OCI-M1 (cell line): ENCODE data around the gene RFTN1.
A peak's percentile ranks its signal among the peaks of the same experiment; 100 is the strongest.

Experiments
- DNase-seq: peaks from one replicate; lab custom pipeline; 2025; lab: John Stamatoyannopoulos, UW

The RFTN1 gene

DNA sequence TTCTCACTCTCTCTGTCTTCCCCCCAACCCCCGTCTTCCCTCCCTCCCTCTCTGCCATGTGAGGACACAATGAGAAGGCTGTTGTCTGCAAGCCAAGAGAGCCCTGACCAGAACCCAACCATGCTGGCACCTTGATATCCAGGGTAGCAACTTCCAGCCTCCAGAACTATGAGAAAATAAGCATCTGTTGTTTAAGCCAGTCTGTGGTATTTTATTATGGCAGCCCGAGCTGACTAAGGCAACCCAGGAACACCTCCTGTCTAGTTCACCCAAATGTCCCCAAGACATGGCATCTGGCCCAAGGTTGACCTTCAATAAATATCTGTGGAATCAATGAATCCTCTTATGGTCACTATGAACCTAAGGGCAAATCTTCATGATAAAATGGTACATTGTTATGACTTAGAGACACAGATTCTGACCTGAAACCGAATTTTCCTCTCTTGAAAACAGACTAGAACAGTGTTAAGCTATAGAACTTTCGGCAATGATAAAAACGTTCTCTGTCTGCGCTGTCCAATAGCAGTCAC lies 26.5 kb downstream of the RFTN1 start:
- DNase-seq: no peak

DNA sequence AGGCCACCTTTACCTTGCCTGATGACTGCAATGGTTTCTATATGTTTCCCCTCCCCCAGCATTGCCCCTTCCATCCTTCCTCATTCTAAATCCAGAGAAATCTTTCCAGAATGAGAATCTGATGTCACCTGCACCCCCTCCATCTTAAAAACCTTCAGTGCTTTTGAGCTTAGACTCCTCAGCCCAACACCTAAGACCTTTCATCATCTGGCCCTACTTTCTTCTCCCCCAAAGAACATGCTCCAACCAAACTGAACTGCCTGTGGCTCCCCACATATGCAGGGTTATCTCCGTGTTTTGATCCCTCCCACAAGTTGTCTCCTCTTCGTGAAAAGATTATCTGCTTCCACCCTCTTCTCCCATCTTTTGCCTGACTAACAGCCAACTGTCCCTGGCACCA lies 27.3 kb downstream of the RFTN1 start:
- no peak for DNase-seq

DNA sequence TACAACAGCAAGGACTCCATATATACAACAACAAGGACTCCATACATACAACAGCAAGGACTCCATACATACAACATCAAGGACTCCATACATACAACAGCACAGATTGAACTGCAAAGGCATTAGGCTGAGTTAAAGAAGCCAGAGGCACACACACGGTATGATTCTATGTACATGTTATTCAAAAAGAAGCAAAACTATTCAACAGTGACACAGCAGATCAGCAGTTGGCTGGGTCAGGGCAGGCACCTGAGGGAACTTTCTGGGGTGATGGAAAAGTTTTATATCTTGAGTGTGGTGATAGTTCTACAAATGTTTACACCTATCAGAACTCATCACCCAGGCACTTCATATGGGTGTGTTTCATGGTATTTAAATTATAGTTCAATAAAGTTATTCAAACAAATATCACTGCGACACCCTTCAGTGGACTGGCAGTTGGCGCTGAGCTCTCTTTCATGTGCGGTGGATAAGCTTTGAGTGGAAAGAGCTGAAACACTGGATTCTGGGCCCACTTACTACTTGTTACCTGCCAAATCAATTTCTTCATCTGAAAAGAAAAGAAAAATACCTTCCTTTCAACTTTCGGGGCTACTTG lies 28.0 kb downstream of the RFTN1 start:
- DNase-seq: no peak

DNA sequence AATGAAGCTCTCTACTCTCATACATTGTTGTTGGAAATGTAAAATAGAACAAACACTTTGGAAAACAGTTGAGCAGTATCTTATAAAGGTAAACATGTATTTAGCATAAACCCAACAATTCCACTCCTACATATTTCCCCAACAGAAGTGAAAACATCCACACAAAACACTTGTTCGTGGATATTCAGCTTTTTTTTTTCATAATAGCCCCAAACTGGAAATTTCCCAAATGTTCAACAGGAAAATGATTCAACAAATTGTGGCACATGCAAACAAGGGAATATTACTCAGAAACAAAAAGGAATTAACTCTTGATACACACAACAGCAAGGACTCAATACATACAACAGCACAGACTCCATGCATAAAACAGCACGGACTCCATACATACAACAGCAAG lies 28.5 kb downstream of the RFTN1 start:
- no peak for DNase-seq

DNA sequence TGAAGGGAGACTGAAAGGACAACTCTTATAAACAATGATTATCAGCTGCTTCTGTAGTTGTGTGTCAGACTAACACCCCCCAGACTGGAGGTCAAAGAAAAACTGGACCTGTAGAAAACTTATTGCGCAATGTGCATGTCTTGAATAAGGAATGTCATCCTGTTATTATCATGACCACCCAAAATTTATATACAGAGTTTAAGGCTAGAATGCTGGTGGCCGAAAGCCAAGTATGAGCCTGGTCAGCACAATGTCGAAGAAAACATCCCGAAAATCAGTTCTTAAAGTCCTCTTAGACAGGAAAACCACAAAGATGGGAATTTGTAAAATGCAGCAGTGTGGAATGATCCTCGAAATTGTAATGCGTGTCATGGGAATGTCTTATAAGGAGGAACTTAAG lies 29.3 kb downstream of the RFTN1 start:
- DNase-seq: no peak

DNA sequence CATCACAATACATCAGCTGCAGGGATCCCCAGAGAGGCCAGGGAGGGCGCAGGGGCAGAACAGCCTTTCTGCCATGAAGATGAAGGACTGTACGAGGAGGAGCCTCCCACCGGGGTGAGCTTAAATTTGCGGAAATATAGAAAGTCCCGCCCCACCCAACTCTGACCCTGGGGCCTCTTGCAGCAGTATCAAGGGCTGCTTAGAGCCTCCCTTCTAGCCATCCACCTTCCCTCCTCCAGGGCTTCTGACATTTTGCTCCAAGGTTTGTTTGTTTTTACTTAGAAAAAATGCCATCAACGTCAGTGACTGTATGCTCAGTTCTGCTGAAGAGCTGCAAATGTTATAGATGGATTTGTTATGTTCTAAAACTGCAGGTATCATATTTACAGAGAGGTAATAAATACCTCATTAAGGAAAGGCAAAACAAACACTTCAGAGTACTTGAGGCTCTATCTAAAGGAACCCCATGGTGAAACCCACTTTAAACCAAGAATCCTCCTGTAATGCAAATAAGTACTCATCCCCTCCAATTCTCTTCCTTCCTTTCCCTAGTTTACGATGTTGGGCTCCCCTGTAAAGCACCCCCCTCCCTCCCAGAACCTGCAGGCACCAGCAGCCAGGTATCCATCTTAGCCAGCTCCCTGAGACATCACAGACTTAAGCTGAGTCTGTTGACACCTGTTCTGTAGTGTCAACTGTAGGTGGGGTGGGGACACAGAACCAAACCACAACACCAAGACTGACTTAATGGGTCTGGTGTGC lies 30.5 kb downstream of the RFTN1 start:
- no peak for DNase-seq

DNA sequence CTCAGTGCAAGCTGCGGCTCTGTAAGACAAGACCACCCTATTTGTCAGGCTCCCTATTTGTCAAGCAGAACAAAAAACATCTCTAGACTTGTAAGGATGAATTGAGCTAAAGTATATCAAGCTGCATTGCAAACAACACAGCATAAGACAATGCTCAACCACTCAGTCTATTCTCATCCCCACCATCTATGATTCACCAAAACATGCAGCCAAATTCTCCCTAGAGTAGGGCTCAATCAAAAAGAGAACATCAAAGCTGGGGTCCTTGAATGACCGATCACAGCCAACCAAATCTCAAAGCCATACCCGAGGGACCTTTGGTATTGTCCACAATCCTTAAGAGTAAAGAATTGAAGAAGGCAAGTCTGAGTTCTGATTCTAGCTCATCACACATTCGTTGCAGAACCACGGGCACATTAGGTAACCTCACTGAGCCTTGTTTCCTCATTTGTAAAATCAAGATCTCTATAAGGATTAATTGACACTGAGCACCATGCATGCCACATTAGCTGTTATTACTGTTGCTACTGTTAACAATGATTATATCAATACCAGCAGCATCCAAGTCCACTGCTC lies 31.2 kb downstream of the RFTN1 start:
- DNase-seq: no peak

DNA sequence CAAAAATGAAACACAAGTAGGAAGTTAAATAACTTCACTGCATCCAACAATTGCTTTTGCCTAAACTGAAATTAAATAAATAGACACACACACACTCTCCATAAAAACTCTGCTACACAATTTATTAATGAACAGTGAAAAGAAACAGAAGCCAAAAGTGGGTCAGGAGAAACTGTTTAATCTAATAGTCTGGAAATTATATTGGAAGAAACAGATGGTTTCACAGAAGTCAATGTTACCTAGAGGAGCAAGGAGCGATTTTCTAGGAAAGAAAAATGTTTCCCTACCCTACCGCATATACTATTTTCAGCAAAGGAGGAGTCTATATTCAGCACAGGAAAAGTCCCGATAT lies 32.0 kb downstream of the RFTN1 start:
- no peak for DNase-seq

DNA sequence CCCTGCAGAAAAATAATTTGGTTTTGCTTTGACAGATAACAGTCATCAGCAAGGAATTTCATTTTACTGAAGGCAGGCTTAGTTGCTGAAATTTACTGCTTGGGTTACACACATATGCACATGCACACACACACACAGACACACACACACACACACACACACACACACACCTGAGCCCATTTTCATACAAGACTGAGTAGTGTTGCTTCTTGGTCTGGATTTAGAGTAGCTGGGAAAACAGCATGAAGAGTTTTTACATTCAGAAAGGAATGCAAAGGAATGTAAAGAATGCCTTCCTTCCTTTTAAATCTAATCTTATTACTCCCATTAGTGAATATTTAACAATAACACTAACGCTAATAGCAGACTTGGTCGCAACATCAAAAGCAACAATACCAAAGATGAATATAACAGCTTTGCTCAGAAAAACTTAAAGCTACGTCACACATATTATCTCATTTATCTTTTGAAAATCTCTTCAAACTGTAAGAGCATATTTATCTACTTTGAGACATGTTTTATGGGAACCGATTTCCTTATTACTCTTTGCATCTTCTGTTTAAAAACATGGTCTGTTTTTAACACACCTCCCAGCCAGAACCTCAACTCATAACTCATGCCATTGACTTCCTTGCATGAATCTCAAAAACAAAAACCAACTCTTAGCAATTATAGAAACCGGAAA lies 32.5 kb downstream of the RFTN1 start:
- DNase-seq: no peak

DNA sequence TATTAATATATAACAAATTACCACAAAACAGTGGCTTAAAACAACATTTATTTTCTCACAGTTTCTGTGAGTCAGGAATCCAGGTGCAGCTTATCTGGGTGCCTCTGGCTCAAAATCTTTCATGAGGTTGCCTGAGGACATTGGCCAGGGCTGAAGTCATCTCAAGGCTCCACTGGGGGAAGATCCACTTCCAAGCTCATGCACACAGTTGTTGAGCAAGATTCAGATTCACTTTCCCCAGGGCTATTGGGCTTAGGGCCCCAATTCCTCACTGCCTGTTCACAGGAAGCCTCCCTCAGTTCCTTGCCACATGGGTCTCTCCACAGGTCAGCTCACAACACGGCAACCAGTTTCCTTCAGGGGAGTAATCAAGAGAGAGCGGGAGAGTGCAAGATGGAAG lies 35.0 kb downstream of the RFTN1 start:
- DNase-seq: no peak

DNA sequence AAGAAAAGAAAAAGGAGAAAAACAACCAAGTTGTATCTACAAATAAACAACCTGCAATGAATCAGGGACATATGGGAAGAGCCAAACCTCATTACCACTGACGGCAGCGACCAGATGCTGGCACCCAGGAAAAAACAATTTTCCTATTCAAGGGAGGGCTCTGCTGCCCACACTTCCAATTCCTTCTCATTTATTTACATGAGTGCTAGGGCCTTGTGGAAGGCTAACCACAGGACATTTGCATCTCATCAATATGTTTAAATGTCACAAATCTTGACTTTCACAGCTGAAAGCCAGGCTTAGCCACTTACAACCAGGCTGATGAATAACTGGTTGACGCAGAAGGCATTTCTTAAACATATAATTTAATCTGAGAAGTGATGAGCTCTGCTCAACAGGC lies 36.0 kb downstream of the RFTN1 start:
- DNase-seq: no peak

DNA sequence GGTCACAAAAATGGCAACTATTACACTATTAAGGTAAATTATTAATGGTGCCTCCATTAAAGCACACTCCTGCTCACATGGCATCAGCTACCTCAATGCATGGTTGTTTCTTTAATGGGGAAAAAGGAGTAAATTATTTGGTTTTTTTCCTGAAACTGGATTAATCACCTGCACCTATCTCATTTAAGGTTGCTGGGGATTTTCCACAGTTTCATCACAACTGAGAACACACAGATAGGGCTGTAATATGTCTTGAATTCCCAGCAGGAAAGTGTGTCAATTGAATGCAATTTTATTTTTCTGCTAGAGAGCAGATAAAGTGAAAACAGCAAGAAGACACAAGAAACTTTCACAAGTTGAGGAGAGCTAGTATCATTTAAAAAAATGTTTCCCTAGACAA lies 36.4 kb downstream of the RFTN1 start:
- no peak for DNase-seq

DNA sequence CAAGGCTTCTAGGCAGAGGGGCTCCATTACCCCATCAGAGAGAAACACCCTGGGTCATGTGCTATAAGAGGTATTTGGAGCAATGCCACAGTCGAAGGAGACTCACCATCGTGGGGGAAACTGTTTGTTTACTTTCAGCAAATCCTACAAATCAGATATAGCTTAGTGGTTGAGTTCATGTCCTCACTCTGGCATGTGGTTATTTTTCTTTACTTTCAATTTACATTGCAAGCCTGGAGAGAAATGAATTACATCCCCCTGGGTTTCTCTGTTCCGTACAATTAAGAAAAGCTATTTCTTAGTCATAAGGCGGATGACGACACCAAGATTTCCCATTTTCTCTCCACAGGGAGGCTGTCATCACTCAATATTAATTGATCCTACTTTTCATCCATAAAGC lies 36.9 kb downstream of the RFTN1 start:
- peak; percentile 47 for DNase-seq

DNA sequence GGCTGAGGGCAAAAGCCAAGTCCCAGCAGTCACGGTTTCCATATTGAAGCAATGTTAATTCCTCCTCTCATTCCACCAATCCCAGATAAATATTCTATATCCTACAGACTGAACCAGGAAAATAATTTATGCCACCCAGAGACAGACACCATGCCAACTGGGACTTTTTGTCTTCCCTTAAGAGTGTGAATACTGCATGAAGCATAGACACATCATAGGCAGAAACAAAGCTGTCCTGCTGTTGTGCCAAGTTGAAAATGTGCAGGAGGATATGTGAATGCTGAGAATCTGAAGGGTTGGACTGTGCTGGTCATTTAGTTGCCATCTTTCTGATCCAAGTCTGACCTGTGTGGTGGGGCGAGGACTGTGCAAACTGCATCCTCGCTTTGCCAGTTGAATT lies 37.7 kb downstream of the RFTN1 start:
- no peak for DNase-seq

DNA sequence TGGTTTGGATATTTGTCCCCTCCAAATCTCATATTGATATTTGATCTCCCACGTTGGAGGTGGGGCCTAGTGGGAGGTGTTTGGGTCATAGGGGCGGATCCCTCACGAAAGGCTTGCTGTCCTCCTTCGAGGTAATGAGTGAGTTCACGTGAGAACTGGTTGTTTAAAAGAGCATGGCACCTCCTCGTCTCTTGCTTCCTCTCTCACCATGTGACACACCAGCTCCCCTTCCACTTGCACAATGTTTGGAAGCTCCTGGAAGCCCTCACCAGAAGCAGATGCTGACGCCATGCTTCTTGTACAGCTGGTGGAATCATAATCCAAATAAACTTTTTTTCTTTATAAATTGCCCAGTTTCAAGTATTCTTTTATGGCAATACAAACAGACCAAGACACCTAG lies 38.6 kb downstream of the RFTN1 start:
- DNase-seq: no peak

DNA sequence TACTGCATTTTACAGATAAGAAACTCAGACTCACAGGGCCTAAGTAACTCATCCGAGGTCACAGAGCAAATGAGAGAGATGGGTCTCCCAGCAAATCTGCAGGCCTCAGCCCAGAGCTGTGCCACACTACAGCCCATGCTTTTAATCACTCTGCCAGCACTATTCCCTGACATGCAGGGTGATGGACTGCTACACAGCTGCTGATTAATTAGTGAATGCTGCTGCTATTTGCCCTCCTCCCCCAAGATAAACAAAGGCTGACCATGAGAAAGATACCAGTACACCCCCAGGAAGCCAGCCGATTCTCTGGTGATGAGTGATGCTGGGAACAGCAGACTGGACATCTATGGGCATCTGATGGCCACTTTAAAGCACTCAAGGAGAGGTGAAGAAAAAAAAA lies 39.3 kb downstream of the RFTN1 start:
- DNase-seq: no peak

DNA sequence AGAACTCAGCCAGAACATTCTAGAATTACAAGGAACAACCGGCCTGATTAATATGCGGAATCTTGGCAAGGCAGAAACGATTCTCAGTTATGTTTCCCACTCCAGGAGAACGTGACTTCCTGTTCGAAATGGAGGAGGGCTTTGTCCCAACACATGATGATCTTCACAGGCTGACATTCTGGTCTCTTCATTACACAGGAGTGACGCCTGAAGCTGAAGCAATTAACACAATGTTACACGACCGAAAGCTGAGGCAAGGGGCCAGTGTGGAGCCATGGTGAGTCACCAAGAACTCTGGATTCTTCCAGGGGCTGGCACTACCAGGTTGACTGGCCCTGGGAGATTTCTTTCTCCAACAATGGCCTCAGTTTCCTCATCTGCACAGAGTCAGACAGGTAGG lies 40.9 kb downstream of the RFTN1 start:
- DNase-seq: no peak

DNA sequence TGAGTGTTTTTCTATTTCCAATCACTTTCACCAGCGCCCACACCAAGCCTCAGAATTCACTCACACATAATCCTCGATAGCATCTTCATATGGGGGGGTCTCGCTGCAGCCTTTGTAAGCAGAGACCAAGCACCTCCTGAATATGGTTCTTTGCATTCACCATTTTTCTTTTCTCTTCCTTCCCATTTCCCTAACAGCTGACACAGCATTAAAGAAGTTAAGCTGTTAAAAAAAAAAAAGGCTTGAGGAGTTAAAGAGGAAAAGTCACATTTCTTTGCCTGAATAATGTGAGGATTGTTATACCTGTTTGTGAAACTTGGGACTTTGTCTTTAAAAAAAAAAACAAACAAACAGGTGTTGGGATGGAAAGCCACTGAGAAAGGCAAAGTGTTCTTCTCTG lies 41.6 kb downstream of the RFTN1 start:
- no peak for DNase-seq

DNA sequence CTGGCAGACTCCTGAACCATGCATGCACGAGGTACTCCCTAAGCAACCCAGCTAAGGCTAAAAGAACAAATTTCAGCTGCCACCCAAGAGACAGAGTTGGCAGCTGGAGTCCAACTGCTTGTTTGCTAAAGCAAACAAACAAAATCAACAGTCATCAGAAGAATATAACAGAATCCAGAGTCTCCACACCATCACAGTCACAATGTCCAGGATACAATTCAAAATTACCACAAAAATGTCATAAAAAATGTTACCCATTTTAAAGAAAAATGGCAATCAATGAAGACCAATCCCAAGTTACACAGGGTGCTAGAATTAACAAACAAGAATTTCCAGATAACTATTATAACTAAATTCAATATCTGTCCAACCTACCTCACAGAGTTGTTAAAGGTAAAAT lies 42.9 kb downstream of the RFTN1 start:
- no peak for DNase-seq

DNA sequence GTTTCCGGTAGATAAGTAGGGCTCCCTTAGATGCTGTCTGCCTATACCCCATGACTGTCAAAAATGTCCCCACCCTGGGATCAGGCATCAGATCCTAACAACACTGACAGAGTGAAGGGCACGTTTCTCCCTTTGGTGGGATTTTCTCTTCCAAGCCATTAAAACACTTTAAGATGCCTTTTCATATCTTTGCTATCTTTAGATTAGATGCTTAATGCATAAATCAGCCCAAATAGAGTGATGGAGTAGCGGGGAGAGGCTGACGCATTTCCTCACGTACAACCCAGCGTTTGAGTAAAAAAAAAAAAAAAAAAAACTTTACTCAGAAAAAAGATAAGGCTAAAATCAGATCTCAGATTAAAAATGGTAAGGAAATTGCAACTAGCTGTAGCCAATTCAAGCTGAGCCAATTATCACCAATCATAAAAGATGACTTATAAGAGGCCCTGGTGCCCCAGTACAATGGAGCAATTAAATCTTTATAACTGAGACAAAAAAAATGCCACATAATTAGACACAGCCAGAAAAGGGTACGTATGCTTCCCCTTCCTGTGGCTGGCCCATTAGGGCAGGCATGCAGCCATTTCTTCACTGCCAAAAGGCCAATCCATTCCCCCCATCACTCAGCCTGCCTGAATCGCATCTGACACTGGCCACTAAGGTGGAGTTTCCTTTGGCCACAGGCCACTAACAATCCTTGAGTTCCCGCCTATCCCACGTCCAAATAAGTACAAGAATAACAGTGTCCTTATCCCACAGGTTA lies 45.0 kb downstream of the RFTN1 start:
- no peak for DNase-seq

DNA sequence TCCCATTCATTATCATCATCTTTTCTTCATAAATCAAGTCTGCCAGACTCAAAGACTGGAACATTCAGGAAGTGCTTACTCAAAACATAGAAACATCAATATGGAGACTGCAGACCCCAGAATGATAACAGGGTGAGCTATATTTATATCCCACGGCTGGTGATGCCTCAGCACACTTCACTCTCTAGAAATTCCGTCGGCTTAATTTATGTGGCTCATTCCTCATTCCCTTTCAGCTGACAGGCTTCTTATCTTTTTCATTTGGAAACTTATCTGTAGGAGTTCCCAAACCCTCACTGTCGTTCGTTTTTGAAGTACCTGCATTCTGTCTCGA lies 45.5 kb downstream of the RFTN1 start:
- no peak for DNase-seq

DNA sequence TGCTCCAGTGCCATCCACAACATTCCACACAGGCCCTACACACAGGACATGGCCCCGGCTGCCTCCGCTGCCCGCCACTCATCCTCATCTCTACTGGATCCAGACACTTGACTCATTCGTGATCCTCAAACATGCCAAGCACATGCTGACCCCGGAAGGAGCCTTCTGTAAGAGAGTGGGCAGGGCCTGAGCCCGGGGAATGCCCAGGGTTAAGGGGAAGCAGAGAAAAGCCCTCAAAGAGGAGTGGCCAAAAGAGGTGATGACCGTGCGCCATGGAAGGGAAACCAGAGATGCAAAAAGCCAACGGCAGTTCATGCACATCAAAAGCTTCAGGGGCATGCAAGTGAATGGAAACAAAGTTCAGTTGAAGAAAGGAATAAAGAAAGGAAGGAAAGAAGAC lies 46.1 kb downstream of the RFTN1 start:
- DNase-seq: no peak
